Left ventricle myocardium inferior (tissue), 1 donor: ENCODE results near the gene ZNF764. TPM values are rescaled to one million over a fixed set of nuclear protein-coding genes. Genes with fewer than 3 reads are reported as not detected.

Source experiments
- DNase-seq: peaks from one replicate; pipeline ENCODE4 v3.0.0-alpha.2; 2020
- H3K27ac ChIP-seq: fragments of 200-600 bp; replicated peaks from 2 replicates; pipeline ENCODE4 v1.8.0; 2021
- H3K27me3 ChIP-seq: fragments of 200-600 bp; 2 replicates; pipeline ENCODE4 v1.8.0; 2021; ENCODE audit warnings: low read depth
- H3K36me3 ChIP-seq: fragments of 200-600 bp; 2 replicates; pipeline ENCODE4 v1.8.0; 2021
- H3K4me1 ChIP-seq: fragments of 200-600 bp; 2 replicates; pipeline ENCODE4 v1.8.0; 2021
- H3K4me3 ChIP-seq: fragments of 200-600 bp; 2 replicates; pipeline ENCODE4 v1.8.0; 2021; ENCODE audit warnings: mild to moderate bottlenecking, moderate library complexity
- H3K9me3 ChIP-seq: fragments of 200-600 bp; replicated peaks from 2 replicates; pipeline ENCODE4 v1.8.0; 2021
- CTCF ChIP-seq: fragments of 200-600 bp; IDR thresholded peaks from 2 replicates; pipeline ENCODE4 v1.8.0; 2021; ENCODE audit warnings: antibody characterized with exemption, mild to moderate bottlenecking, borderline replicate concordance
- intact Hi-C: fragments of 100-400 bp; cut with micrococcal nuclease; formaldehyde crosslinking; loops from one replicate; pipeline ENCODE4 v1.11.0; 2022
- total RNA-seq: library from RNA; stranded (reverse); fragmentation: NEBNext Ultra II Directional; extraction: Animal tissue kit (Norgen Biotek cat#: 25700); gene quantifications from one replicate; pipeline ENCODE4 v1.2.1, GENCODE V29; 2021
- donor health status: DM: no; HTN: yes; CAD: no; lungs with severe emphysema.

ZNF764 gene
- total RNA-seq, 1 donor from 2014 or later, result 8.9 TPM

- Histone ChIP-seq H3K9me3 (no peaks in the 10 kb centered on the region), H3K4me3 (no peak overlapping the region), H3K27ac (peak overlapping the region; percentile 79), H3K4me1 (peaks cover 85% of the 10 kb centered on the region), H3K36me3 (peaks cover 30% of the 10 kb centered on the region), H3K27me3 (no peaks in the 10 kb centered on the region)
- intact Hi-C loops, result no loop called here
- DNase-seq, result no peak
- no peak for TF ChIP-seq CTCF
Observed at GRCh38 chr16:30551781-30552180, 6.4 kb downstream of the ZNF764 start.

DNA sequence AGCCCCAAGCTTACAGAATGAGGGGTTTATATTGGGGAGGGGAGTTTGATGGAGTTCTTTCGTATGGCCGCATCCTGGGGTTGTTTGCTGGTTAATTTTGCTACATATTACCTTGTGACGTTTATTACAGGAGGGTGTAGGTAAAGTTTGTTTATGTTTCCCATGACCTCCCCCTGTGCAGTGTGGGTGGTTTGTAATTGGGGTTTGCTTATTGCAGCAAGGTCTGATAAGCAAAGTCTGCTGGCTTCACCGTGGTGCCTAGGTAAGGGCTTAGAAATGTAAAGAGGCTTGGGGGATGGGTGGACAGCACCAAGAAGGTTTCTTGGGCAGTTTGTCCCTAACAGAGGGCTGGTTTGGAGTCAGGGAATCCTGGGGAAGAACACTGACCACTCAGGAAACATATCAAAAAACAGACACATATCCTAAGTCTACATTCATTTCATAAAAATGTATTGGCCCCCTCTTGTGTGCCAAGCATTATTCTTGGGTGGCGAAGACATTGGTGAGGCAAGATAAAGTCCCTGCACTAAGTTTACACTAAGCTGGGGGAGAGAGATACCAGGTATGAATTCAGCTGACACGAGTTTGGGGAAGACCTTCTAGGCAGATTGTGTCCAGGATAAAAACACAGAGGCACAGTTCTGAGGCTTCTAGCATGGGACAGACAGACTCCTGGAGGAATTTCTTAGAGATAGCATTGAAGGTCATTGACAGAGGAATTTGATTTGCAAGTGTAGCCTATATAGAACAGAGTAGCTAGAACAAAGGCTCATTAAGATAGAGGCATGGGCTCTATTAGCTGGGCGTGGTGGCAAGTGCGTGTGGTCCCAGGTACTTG is 9.5 kb downstream of the ZNF764 start:
- peaks cover 2% of the 10 kb centered on the region for H3K36me3 ChIP-seq
- intact Hi-C loops, result no loop called here
- no peaks in the 10 kb centered on the region for H3K9me3 ChIP-seq
- H3K4me3 ChIP-seq, result no peak overlapping the region
- no peak for DNase-seq
- no peak for TF ChIP-seq CTCF
- H3K4me1 ChIP-seq, result peaks cover 54% of the 10 kb centered on the region
- no peaks in the 10 kb centered on the region for H3K27me3 ChIP-seq
- H3K27ac ChIP-seq, result peak overlapping the region; percentile 79

DNA sequence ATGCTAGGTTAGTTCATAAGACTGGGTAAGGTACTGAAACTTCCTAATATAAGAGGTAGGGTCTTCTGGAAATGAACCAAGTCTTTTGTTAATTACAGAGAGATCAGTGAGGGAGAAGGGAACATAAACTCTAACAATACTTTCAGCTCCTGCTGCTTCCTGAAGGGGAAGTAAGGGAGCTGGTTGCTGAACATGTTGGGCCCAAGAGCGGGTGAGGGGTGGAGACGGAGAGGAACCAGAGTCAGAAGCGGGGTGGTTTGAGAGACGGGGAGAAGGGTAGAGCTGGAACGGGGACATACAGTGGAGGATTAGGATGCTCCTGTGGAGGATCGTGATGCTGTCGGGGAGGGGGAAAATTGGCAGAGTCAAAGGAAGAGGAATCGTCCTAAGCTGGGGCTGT is 12.1 kb downstream of the ZNF764 start:
- no peak for DNase-seq
- intact Hi-C loops, result no loop called here
- no peaks in the 10 kb centered on the region for H3K27me3 ChIP-seq

GRCh38 chr16:30543067-30543466 is 15.1 kb downstream of the ZNF764 start:
- no peaks in the 10 kb centered on the region for H3K27me3 ChIP-seq

More for the DNA sequence above, 12.1 kb downstream of the ZNF764 start:
- Histone ChIP-seq H3K27ac (no peak overlapping the region), H3K4me3 (no peak overlapping the region), H3K9me3 (no peaks in the 10 kb centered on the region), H3K4me1 (peaks cover 46% of the 10 kb centered on the region), H3K36me3 (no peaks in the 10 kb centered on the region)
- no peak for TF ChIP-seq CTCF

More at GRCh38 chr16:30543067-30543466, 15.1 kb downstream of the ZNF764 start:
- Histone ChIP-seq H3K27ac (no peak overlapping the region), H3K9me3 (no peaks in the 10 kb centered on the region), H3K4me1 (peaks cover 42% of the 10 kb centered on the region), H3K4me3 (no peak overlapping the region), H3K36me3 (no peaks in the 10 kb centered on the region)
- intact Hi-C loops, result no loop called here
- no peak for TF ChIP-seq CTCF
- no peak for DNase-seq
